Umbilical cord (tissue), 2 donors: ENCODE results near the gene ZSWIM3. TPM values are rescaled to one million over a fixed set of nuclear protein-coding genes. Genes with fewer than 3 reads are reported as not detected.

Experiments used
- DNase-seq: peaks from one replicate; pipeline ENCODE4 v3.0.0-alpha.2; 2015; ENCODE audit warnings: low spot score
- total RNA-seq: library from RNA; depleted of rRNA; stranded (reverse); fragments of >200 nt; gene quantifications from one replicate; pipeline ENCODE4 v1.2.3, GENCODE V29; 2014; ENCODE audit warnings: low replicate concordance; ENCODE audit not compliant: insufficient read depth

ZSWIM3 gene
- total RNA-seq, 1 donor from 2014 or later: 7.7 TPM

DNA sequence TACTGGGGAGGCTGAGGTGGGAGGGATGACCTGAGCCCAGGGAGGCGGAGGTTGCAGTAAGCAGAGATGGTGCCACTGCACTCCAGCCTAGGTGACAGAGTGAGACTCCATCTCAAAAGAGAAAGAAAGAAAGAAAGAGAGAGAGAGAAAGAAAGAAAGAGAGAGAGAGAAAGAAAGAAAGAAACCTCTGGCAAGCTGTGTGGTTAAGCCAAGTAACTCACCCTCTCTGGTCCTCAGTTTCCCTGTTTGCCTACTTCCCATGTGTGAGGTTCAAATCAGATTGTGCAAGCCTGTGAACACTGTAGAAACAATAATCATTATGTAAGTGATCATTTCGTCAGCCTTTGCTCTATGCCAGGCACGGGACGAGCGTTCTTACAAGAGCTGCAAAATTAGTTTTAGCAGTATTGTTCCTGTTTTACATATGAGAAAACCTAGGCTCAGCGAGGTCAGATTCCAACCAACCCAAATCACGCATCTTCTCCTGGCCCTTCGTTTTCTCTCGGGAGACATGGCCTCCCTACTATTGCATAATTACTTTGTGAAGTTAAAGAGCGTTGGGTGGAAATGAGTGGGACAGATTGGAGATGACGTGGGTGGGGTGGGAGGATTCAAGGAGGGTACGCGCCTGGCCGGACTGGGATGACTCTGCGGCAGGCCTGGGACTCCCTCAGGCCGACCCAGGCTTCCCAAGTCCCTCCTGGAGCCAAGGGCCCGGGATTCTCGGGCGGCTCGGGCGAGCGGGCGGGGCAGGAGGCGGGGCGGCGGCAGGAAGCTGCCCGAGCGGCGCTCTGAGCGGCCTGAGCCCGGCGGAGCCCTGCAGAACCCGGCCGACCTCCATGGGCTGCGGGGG lies 24.2 kb upstream of the ZSWIM3 start, which contains the start of gene SNX21:
TSS of gene SNX21 (plus strand) at position 770 of the 853 bp plus-strand sequence. CDS start 121 bp downstream, outside the sequence.
- DNase-seq: peak; percentile 91

DNA sequence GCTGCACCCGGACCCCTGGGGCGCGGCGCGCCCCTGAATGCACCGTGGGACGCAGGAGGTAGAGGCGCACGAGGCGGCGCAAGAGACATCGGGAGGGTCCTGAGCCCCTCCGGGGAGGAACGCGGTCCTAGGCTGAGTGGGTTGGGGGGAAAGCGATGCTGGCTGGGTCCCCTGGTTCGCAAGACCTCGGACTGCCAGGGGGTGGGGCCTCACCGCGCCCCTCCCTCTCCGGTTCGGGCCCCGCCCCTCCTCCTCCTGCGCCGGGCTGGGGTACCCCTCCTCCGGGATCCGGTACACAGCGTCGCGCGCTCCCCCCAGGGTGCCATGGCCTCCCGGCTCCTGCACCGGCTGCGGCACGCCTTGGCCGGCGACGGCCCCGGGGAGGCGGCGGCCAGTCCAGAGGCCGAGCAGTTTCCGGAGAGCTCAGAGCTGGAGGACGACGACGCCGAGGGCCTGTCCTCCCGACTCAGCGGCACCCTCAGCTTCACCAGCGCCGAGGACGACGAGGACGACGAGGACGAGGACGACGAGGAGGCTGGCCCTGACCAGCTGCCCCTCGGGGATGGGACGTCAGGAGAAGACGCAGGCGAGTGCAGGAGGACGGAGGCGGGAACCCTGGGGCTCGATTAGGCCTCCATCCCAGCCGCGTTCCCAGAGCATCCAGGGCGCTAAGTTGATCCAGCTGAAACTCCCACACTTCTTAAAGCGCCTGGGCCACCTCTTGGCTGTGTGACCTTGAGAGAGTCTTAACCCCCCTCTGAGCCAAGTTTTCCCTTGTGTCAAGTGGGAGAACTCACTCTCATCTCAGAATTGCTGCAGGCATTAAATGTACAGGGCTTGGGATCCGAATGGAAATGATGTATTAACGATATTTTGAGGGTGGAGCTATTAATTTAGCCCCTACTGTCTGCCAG lies 23.3 kb upstream of the ZSWIM3 start:
- DNase-seq: peak; percentile 85

GRCh38 chr20:45834797-45835161 lies 22.6 kb upstream of the ZSWIM3 start:
- DNase-seq: no peak

DNA sequence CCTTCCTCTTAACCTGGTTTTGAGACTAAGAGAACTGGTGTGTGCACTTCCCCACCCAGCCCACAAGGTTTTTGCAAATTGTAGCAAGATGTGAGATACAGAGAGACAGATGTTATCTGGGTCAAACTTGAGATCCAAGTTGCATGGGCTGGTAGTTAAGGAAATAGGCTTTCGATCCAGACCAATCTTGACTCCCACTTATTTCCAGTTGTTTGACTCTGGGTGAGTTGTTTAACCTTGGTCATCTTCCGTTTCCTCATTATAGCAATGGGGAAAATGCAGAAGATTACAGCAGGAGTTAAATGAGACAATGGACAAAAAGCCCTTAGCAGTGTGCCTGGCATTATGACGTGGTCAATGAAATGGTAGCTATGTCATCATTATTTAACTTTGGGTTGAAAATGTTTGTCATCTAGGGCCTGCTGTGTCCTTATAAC lies 22.1 kb upstream of the ZSWIM3 start:
- DNase-seq: no peak

DNA sequence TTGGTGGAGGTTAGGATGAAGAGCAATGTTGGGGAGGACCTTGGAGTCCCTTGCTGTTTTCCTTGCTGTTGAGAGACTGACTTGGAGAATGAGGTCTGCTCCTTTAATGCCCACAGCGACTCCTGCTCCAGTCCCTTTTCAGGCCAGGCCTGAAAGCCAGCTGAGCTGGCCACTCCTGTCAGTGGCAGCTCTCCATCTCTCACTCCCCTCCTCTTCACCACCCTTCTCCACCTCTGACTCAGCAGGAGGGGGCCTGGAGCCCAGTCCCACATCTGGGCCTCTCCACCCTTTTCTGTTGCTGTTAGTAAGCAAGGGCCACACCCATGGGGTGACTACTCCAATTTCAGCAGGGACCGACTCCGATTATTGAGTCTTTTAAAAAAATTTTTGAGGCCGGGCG lies 21.6 kb upstream of the ZSWIM3 start:
- DNase-seq: peak; percentile 89

- DNase-seq: peak; percentile 91
These were observed 20.6 kb upstream of the ZSWIM3 start for GRCh38 chr20:45836841-45837240.

GRCh38 chr20:45840700-45841198 lies 16.7 kb upstream of the ZSWIM3 start:
- no peak for DNase-seq

DNA sequence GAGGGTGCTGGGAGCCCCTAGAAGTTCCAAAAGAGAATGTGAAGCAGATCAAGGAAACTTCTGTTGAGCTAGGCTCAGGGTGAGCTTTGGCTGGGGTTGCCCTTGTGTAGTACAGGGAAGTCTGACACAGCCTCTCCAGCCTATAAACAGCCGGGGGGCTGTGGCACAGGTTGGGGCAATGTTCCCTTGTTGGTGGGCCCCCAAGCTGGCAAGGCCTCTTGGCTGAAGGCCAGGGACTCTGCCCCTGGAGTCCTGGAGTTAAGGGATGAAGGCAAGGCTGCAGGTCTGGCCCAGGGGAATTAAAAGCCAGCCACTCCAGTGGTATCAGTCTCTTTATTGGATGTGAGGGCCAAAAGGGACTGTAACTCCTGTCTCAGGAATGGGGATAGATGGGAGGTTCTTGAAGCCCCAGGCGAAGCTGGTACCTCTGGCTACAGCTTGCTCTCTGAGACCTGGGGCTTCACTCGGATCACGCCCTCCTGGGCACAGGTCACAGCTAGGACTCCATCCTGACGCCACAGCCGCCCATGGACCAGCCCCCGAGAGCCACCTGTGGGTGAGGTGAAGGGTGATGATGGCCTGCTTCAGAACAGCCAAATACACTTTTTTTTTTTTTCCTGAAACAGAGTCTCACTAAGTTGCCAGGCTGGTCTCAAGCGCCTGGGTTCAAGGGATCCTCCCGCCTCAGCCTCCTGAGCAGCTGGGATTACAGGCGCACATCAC lies 15.8 kb upstream of the ZSWIM3 start:
- no peak for DNase-seq

GRCh38 chr20:45842169-45842812 lies 15.1 kb upstream of the ZSWIM3 start:
- peak; percentile 68 for DNase-seq

GRCh38 chr20:45843506-45843905 lies 13.9 kb upstream of the ZSWIM3 start:
- DNase-seq: no peak

DNA sequence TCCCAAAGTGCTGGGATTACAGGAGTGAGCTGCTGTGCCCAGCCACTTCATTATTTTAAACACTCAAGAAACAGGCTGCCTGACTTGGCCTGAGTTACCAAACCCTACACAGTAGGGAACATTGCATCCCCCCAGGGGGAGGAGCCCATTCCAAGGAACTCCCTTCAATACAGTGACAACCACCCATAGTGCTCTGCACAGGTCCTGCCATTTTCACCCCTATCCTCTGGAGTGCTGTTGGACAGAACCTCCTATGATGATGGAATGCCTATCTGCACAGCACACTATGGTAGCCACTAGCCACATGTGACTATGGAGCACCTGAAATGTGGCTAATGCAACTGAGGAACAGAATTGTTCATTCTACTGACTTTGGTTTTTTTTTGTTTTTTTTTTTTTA lies 12.0 kb upstream of the ZSWIM3 start:
- no peak for DNase-seq

DNA sequence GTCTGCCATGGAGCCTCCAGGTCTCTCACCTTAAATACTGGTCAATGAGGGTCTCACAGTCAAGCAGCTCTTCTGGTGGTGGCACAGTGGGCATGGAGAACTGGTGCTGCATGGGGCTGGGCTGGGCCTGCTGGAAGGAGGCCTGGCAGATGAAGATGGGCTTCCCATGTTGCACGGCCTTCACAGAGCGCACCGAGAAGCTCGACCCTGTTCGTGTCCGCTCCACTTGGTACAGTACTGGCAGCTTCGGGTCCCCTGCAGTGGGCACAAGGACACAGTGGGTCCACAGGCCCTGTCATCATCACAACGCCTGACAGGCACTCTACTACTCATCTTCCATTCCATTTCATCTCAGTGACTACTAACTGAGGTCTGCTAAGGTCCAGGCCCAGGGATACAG lies 9.0 kb upstream of the ZSWIM3 start:
- no peak for DNase-seq

GRCh38 chr20:45848969-45849582 lies 8.3 kb upstream of the ZSWIM3 start:
- no peak for DNase-seq

- no peak for DNase-seq
These were observed 7.2 kb upstream of the ZSWIM3 start for GRCh38 chr20:45850238-45850637.

DNA sequence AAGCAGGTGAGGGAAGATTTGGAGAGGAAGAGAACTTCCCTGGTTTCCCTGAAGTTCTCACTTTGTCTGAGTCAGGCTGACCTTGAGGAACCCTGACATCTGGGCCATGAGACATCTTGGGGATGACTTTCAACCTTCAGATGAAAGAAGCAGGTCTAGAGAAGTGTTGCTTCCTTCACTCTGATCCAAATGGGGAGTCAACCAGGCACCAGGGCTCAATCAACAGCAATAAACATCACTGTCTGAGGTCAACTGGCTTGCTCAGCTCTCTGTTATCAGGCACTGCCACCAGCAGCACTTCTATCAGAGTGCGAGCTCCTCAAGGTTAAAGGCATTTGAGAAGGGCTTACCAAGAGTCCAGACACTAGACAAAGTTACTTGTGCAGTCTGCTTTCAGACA lies 6.5 kb upstream of the ZSWIM3 start:
- no peak for DNase-seq

DNA sequence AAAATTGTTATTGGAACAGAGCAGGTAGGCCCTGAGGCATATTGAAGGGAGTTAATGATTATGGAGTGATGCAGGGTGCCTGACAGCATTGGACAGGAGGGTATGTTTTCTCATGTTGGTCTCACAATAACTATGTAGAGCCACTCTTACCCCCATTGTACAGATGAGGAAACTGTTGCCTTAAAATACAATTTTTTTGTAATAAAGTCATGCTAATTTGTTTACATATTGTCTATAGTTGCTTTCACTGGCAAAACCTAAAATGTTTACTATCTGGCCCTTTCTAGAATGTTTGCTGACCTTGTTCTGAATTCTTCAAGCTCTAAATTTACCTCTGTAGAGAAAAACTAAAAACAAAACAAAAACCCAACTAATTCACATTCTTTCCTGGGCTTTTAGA lies 5.9 kb upstream of the ZSWIM3 start:
- no peak for DNase-seq

DNA sequence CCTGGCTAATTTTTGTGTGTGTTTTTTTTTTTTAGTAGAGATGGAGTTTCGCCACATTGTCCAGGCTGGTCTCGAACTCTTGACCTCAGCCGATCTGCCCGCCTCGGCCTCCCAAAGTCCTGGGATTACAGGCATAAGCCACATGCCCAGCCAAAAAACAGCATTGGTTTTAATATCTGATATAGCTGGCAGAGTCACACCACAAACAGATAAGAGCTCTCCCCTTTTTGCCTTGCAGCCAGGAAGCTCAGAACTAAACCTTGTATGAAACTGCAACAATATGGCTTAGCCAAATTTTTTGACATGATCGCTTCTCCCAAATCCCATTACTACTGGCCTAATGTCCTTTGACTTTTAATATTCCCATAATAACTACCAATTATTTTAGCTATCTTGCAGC lies 5.1 kb upstream of the ZSWIM3 start:
- no peak for DNase-seq

- no peak for DNase-seq
These were observed 3.9 kb upstream of the ZSWIM3 start for GRCh38 chr20:45853484-45853883.

DNA sequence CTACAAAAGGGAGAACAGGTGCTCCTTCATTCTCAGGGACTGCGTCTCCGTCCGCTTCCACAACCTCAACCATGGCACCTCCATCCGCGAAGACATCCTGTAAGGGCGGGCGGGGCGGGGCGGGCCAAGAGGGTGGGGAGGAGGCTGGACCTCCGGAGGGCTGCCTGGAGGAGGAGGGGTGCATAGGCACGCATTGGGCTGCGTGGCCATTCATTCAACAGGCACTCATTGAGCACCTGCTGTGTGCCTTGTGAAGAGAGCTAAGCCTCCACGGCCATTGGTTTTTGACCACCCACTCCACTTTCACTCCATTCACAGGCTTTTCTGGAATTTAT lies 435 bp downstream of the ZSWIM3 start:
- no peak for DNase-seq

DNA sequence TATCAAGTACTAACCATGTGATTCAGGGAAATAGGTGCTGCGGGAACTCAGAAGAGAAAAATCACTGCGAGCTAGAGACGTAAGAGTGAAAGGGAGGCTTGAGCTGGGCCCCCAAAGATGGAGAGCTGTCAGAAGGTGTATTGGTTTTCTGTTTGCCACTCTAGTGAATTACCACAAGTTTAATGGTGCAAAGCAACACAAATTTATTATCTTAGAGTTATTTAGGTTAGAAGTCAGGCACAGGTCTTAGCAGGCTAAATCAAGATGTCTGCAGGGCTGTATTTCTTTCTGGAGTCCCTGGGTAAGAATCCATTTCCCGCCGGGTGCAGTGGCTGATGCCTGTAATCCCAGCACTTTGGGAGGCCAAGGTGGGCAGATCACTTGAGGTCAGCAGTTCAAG lies 2.5 kb downstream of the ZSWIM3 start:
- DNase-seq: no peak
